Muscle layer of duodenum (tissue), 2 donors: ENCODE measurements around the gene ALOX15.
"Not testable (repeated sequence)": the region's sequence is repeated elsewhere in the genome, so short reads cannot be mapped to it uniquely, and the experiment has no call there.

Source experiments
- H3K27ac ChIP-seq: one replicate; pipeline ENCODE4 v1.7.0; 2013; ENCODE audit warnings: mild to moderate bottlenecking, low read length
- H3K27me3 ChIP-seq: one replicate; pipeline ENCODE4 v1.7.0; 2013; ENCODE audit warnings: low read depth, mild to moderate bottlenecking, control low read depth, low read length
- H3K36me3 ChIP-seq, 2 donors: one replicate each; pipeline ENCODE4 v1.7.0; 2013; ENCODE audit warnings: low read length in 2 of 2, control low read depth in 1 of 2, mild to moderate bottlenecking in 1 of 2; ENCODE audit not compliant: insufficient read depth in 2 of 2, control insufficient read depth in 1 of 2
- H3K4me1 ChIP-seq, 2 donors: one replicate each; pipeline ENCODE4 v1.7.0; 2013; ENCODE audit warnings: low read length in 2 of 2, mild to moderate bottlenecking in 2 of 2, control low read depth in 1 of 2, moderate library complexity in 1 of 2; ENCODE audit not compliant: insufficient read depth in 2 of 2, control insufficient read depth in 1 of 2
- H3K4me3 ChIP-seq, 2 donors: one replicate each; pipeline ENCODE4 v1.7.0; 2013; ENCODE audit warnings: low read length in 2 of 2, low read depth in 1 of 2, mild to moderate bottlenecking in 1 of 2
- H3K9me3 ChIP-seq, 2 donors: one replicate each; pipeline ENCODE4 v1.7.0; 2013; ENCODE audit warnings: low read length in 2 of 2, control low read depth in 1 of 2, mild to moderate bottlenecking in 1 of 2; ENCODE audit not compliant: control insufficient read depth in 1 of 2
- donor health status: healthy.

Gene ALOX15

GRCh38 chr17:4673169-4673568 lies 31.7 kb upstream of the ALOX15 start:
- Histone ChIP-seq H3K4me3 (no peak overlapping the region), H3K36me3 (peaks cover 41 to 66% of the 10 kb centered on the region in 2 donors), H3K27me3 (no peaks in the 10 kb centered on the region), H3K4me1 (no peaks in the 10 kb centered on the region), H3K9me3 (no peaks in the 10 kb centered on the region), H3K27ac (no peak overlapping the region)

GRCh38 chr17:4672751-4673150 lies 31.3 kb upstream of the ALOX15 start:
- H3K4me1 ChIP-seq: no peaks in the 10 kb centered on the region
- no peak overlapping the region for H3K4me3 ChIP-seq
- H3K27ac ChIP-seq: no peak overlapping the region
- no peaks in the 10 kb centered on the region for H3K9me3 ChIP-seq
- H3K36me3 ChIP-seq: peaks cover 41 to 66% of the 10 kb centered on the region in 2 donors
- no peaks in the 10 kb centered on the region for H3K27me3 ChIP-seq

GRCh38 chr17:4672055-4672630 lies 30.7 kb upstream of the ALOX15 start:
- Histone ChIP-seq H3K27me3 (no peaks in the 10 kb centered on the region), H3K36me3 (peaks cover 41 to 61% of the 10 kb centered on the region in 2 donors), H3K9me3 (no peaks in the 10 kb centered on the region), H3K27ac (no peak overlapping the region), H3K4me3 (no peak overlapping the region), H3K4me1 (no peaks in the 10 kb centered on the region)

- Histone ChIP-seq H3K27ac (no peak overlapping the region), H3K4me1 (no peaks in the 10 kb centered on the region), H3K4me3 (no peak overlapping the region), H3K36me3 (peaks cover 10 to 14% of the 10 kb centered on the region in 2 donors), H3K9me3 (no peaks in the 10 kb centered on the region), H3K27me3 (no peaks in the 10 kb centered on the region)
These were observed 25.7 kb upstream of the ALOX15 start for GRCh38 chr17:4667166-4667565.

GRCh38 chr17:4666296-4666695 lies 24.8 kb upstream of the ALOX15 start:
- H3K27ac ChIP-seq: no peak overlapping the region
- H3K4me1 ChIP-seq: no peaks in the 10 kb centered on the region
- H3K27me3 ChIP-seq: no peaks in the 10 kb centered on the region
- H3K36me3 ChIP-seq: peaks cover 5 to 6% of the 10 kb centered on the region in 2 donors
- H3K9me3 ChIP-seq: no peaks in the 10 kb centered on the region
- H3K4me3 ChIP-seq: no peak overlapping the region

GRCh38 chr17:4665027-4665426 lies 23.5 kb upstream of the ALOX15 start:
- Histone ChIP-seq H3K4me1 (no peaks in the 10 kb centered on the region), H3K4me3 (no peak overlapping the region), H3K27ac (no peak overlapping the region), H3K27me3 (no peaks in the 10 kb centered on the region), H3K36me3 (no peaks in the 10 kb centered on the region), H3K9me3 (no peaks in the 10 kb centered on the region)

- H3K36me3 ChIP-seq: no peaks in the 10 kb centered on the region
- H3K27ac ChIP-seq: no peak overlapping the region
- H3K4me3 ChIP-seq: no peak overlapping the region
- no peaks in the 10 kb centered on the region for H3K4me1 ChIP-seq
- H3K9me3 ChIP-seq: no peaks in the 10 kb centered on the region
- H3K27me3 ChIP-seq: no peaks in the 10 kb centered on the region
These were observed 22.8 kb upstream of the ALOX15 start for GRCh38 chr17:4664230-4664629.

- no peak overlapping the region for H3K27ac ChIP-seq
- H3K4me1 ChIP-seq: no peaks in the 10 kb centered on the region
- no peaks in the 10 kb centered on the region for H3K9me3 ChIP-seq
- H3K27me3 ChIP-seq: no peaks in the 10 kb centered on the region
- no peaks in the 10 kb centered on the region for H3K36me3 ChIP-seq
- no peak overlapping the region for H3K4me3 ChIP-seq
These were observed 22.2 kb upstream of the ALOX15 start for GRCh38 chr17:4663711-4664110.

GRCh38 chr17:4658478-4659305 lies 17.2 kb upstream of the ALOX15 start:
- Histone ChIP-seq H3K9me3 (no peaks in the 10 kb centered on the region), H3K36me3 (no peaks in the 10 kb centered on the region), H3K4me3 (no peak overlapping the region), H3K4me1 (no peaks in the 10 kb centered on the region), H3K27me3 (no peaks in the 10 kb centered on the region), H3K27ac (no peak overlapping the region)

GRCh38 chr17:4657678-4658077 lies 16.2 kb upstream of the ALOX15 start:
- Histone ChIP-seq H3K4me3 (no peak overlapping the region), H3K4me1 (no peaks in the 10 kb centered on the region), H3K27ac (no peak overlapping the region), H3K27me3 (no peaks in the 10 kb centered on the region), H3K36me3 (no peaks in the 10 kb centered on the region), H3K9me3 (no peaks in the 10 kb centered on the region)

GRCh38 chr17:4655933-4656332 lies 14.5 kb upstream of the ALOX15 start:
- not testable (repeated sequence) for H3K36me3 ChIP-seq, H3K9me3 ChIP-seq, H3K4me3 ChIP-seq, H3K27me3 ChIP-seq, H3K4me1 ChIP-seq, H3K27ac ChIP-seq

GRCh38 chr17:4652997-4653396 lies 11.5 kb upstream of the ALOX15 start:
- Histone ChIP-seq H3K4me3 (no peak overlapping the region), H3K36me3 (no peaks in the 10 kb centered on the region), H3K4me1 (no peaks in the 10 kb centered on the region), H3K27ac (no peak overlapping the region), H3K9me3 (no peaks in the 10 kb centered on the region), H3K27me3 (no peaks in the 10 kb centered on the region)
